ENCODE results near the gene SH3RF3. TPM values are rescaled to one million over a fixed set of nuclear protein-coding genes. Genes with fewer than 3 reads are reported as not detected.

Gene SH3RF3
- total RNA-seq, 1 donor from 2014 or later, result 1.7 TPM

DNA sequence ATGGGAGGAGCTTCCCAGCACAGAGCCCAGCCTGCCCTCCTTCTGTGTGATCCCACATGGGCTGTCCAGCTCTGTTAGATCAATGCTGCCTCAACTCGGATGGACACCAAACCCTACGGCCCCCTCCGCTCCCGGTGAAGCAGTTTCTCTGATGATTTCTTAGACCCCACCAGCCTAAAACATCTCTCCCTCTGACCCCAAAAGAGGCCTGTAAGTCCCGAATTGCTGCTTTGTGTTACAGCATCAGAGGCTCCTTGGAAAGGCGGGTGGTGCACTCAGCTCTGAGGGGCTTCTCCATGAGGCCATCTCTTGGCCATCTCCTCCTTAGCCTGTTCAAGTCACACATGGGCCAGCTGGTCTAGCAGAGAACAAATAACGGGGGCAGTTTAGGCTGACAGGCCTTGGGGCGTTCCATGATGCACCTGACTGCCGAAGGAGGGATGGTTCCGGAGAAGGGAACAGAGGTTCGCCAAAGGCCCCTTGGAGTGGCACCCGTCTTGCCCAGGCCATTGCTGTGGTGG is 240.7 kb downstream of the SH3RF3 start:
- H3K9me3 Mint-ChIP-seq (ENCODE audit: unreplicated experiment), result no peaks in the 10 kb centered on the region
- no peak for DNase-seq
- no peak for TF ChIP-seq CTCF (IDR thresholded peaks at IDR 0.05; ENCODE audit: partially characterized antibody, unreplicated experiment)
- H3K4me3 Mint-ChIP-seq (ENCODE audit: unreplicated experiment), result no peak overlapping the region
- H3K27me3 Mint-ChIP-seq (ENCODE audit: unreplicated experiment), result peaks cover 2% of the 10 kb centered on the region
- no peak overlapping the region for H3K27ac Mint-ChIP-seq (ENCODE audit: unreplicated experiment)
- H3K4me1 Mint-ChIP-seq (ENCODE audit: low read depth, unreplicated experiment), result peaks cover 7% of the 10 kb centered on the region
- no peaks in the 10 kb centered on the region for H3K36me3 Mint-ChIP-seq (ENCODE audit: unreplicated experiment)

- Mint-ChIP-seq H3K27ac (ENCODE audit: unreplicated experiment) (no peak overlapping the region), H3K4me3 (ENCODE audit: unreplicated experiment) (no peak overlapping the region), H3K27me3 (ENCODE audit: unreplicated experiment) (peaks cover 2% of the 10 kb centered on the region), H3K9me3 (ENCODE audit: unreplicated experiment) (no peaks in the 10 kb centered on the region), H3K4me1 (ENCODE audit: low read depth, unreplicated experiment) (peaks cover 3% of the 10 kb centered on the region), H3K36me3 (ENCODE audit: unreplicated experiment) (no peaks in the 10 kb centered on the region)
- TF ChIP-seq CTCF (IDR thresholded peaks at IDR 0.05; ENCODE audit: partially characterized antibody, unreplicated experiment), result no peak
- no peak for DNase-seq
Measured at GRCh38 chr2:109370399-109371035, 241.5 kb downstream of the SH3RF3 start.

GRCh38 chr2:109371481-109372170 is 242.6 kb downstream of the SH3RF3 start:
- peaks cover 4% of the 10 kb centered on the region for H3K27me3 Mint-ChIP-seq (ENCODE audit: unreplicated experiment)
- no peak for DNase-seq
- TF ChIP-seq CTCF (IDR thresholded peaks at IDR 0.05; ENCODE audit: partially characterized antibody, unreplicated experiment), result no peak
- no peaks in the 10 kb centered on the region for H3K9me3 Mint-ChIP-seq (ENCODE audit: unreplicated experiment)
- peaks cover 3% of the 10 kb centered on the region for H3K4me1 Mint-ChIP-seq (ENCODE audit: low read depth, unreplicated experiment)
- no peak overlapping the region for H3K4me3 Mint-ChIP-seq (ENCODE audit: unreplicated experiment)
- H3K27ac Mint-ChIP-seq (ENCODE audit: unreplicated experiment), result no peak overlapping the region
- no peaks in the 10 kb centered on the region for H3K36me3 Mint-ChIP-seq (ENCODE audit: unreplicated experiment)

- Mint-ChIP-seq H3K9me3 (ENCODE audit: unreplicated experiment) (peaks cover under 1% of the 10 kb centered on the region), H3K36me3 (ENCODE audit: unreplicated experiment) (no peaks in the 10 kb centered on the region), H3K27me3 (ENCODE audit: unreplicated experiment) (peaks cover 4% of the 10 kb centered on the region), H3K4me1 (ENCODE audit: low read depth, unreplicated experiment) (peaks cover 3% of the 10 kb centered on the region), H3K4me3 (ENCODE audit: unreplicated experiment) (no peak overlapping the region), H3K27ac (ENCODE audit: unreplicated experiment) (no peak overlapping the region)
- no peak for TF ChIP-seq CTCF (IDR thresholded peaks at IDR 0.05; ENCODE audit: partially characterized antibody, unreplicated experiment)
- DNase-seq, result no peak
Measured at GRCh38 chr2:109372171-109372568, 243.2 kb downstream of the SH3RF3 start.

- Mint-ChIP-seq H3K27me3 (ENCODE audit: unreplicated experiment) (peaks cover 6% of the 10 kb centered on the region), H3K27ac (ENCODE audit: unreplicated experiment) (no peak overlapping the region), H3K36me3 (ENCODE audit: unreplicated experiment) (no peaks in the 10 kb centered on the region), H3K4me1 (ENCODE audit: low read depth, unreplicated experiment) (peaks cover 3% of the 10 kb centered on the region), H3K9me3 (ENCODE audit: unreplicated experiment) (peaks cover 3% of the 10 kb centered on the region), H3K4me3 (ENCODE audit: unreplicated experiment) (no peak overlapping the region)
- TF ChIP-seq CTCF (IDR thresholded peaks at IDR 0.05; ENCODE audit: partially characterized antibody, unreplicated experiment), result no peak
- DNase-seq, result no peak
Measured at GRCh38 chr2:109372614-109373013, 243.6 kb downstream of the SH3RF3 start.

Measured in glutamatergic neuron (in vitro differentiated cells).